ENCODE measurements around the gene RASSF5.

- TF ChIP-seq POLR2AphosphoS5 (IDR thresholded peaks at IDR 0.05) (no peak), EZH2 (IDR thresholded peaks at IDR 0.05; ENCODE audit: borderline replicate concordance, insufficient read depth, low read length, poor library complexity, severe bottlenecking) (no peak), CTCF (IDR thresholded peaks at IDR 0.05; ENCODE audit: poor library complexity, severe bottlenecking) (no peak), TAF1 (IDR thresholded peaks at IDR 0.05; ENCODE audit: low read depth) (no peak), EP300 (conservative IDR thresholded peaks at IDR 0.05; ENCODE audit: poor library complexity, severe bottlenecking) (no peak), MXI1 (conservative IDR thresholded peaks at IDR 0.05; ENCODE audit: poor library complexity, severe bottlenecking) (no peak)
Measured at GRCh38 chr1:206526064-206526911, 19.0 kb downstream of the RASSF5 start.

Measured in neural cell (in vitro differentiated cells).